ENCODE data around the gene INTS15. TPM values are rescaled to one million over a fixed set of nuclear protein-coding genes. Genes with fewer than 3 reads are reported as not detected.
"Not testable (repeated sequence)": the region's sequence is repeated elsewhere in the genome, so short reads cannot be mapped to it uniquely, and the experiment has no call there.

Gene INTS15
- total and polyA plus RNA-seq, 4 donors, result 13.8 to 34.5 (median 22.4) TPM

DNA sequence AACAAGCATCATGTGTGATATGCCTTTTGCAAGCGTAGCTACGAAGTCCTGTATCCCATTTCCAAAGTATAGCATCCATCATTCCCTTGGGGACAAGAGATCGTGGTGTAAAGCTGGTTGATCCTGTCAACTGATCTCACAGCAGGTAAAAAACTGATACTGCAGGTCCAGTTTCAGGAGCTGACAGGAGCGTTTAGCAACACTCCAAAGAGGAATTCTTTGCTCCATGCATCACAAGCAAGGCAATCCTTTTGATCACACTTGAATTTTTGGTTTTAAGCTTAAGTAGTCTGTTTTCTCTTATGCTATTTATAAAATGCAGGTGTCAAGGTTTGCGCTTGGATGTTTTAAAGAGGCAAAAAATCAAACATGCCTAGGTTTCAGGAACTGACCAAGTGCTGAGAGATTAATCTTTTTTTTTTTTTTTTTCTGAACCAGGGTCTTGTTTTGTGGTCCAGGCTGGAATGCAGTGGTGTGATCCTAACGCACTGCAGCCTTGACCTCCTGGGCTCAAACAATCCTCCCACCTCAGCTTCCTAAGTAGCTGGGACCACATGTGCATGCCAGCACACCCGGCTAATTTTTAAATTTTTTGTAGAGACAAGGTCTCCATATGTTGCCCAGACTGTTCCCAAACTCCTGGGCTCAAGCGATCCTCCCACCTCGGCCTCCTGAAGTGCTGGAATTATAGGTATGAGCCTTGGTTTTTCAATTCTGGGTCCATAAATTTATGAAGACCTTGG lies 14.4 kb upstream of the INTS15 start:
- no peak for DNase-seq
- no peak overlapping the region for H3K27ac ChIP-seq (ENCODE audit: low read depth in 1 of 2, low read length in 1 of 2)
- no peak for ATAC-seq (ENCODE audit: insufficient read depth, low FRiP score)

DNA sequence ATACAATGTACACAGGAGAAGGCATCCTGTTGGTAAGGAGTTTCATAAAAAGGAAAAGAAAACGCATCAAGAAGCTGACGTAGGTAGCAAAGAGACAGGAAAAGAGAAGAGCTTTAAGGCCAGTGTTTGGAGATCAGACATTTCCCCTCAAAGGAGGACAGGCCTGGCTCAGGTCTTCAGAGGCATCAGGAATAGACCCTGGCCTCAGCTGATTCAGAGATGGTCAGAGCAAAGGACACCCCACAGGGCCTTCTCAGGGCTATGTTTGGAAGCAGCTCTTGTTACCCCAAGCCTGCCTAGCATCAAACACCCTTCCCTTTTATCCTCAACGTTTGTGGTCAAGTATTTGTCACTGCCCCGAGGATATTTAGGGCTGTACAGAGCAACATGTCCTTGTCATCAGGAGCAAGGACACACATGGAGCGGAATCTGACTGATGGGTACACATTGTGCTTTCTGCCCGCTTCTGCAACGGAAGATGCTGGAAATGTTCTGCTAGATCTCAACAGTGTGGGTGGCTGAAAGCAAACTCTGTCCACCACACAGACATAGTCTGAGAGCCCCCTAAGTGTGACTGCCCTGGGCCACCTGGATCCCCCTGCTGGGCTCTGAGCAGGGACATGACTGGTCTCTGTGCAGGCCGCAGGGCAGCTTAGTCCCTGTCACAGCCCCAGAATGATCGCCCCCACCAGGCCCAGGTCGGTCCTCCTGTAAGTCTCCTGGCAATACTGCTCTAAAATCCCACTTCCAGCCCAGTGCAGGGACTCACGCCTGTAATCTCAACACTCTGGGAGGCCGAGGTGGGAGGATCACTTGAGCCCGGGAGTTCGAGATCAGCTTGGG lies 13.6 kb upstream of the INTS15 start:
- ATAC-seq (ENCODE audit: insufficient read depth, low FRiP score) (no peak), DNase-seq (no peak)
- WGBS, 2 donors, result 69 to 73% methylated on average over 14 of the region's 14 CpGs
- Histone ChIP-seq H3K4me3 (no peak overlapping the region), H3K36me3 (ENCODE audit: control insufficient read depth in 4 of 4, insufficient read depth in 4 of 4, low read length in 4 of 4) (peaks cover 0 to 8% (median 4%) of the 10 kb centered on the region in 4 donors), H3K9ac (ENCODE audit: insufficient read depth in 1 of 2, low read length in 2 of 2) (no peak overlapping the region), H3K9me3 (ENCODE audit: control insufficient read depth in 4 of 4, insufficient read depth in 3 of 4, low read length in 3 of 4) (no peaks in the 10 kb centered on the region), H3K27me3 (ENCODE audit: control insufficient read depth in 3 of 3, insufficient read depth in 3 of 3, low read length in 2 of 3) (no peaks in the 10 kb centered on the region), H3K4me1 (ENCODE audit: control insufficient read depth in 5 of 5, insufficient read depth in 5 of 5, low read length in 5 of 5) (peaks cover 0 to 6% (median 0%) of the 10 kb centered on the region in 5 donors), H3K27ac (ENCODE audit: low read depth in 1 of 2, low read length in 1 of 2) (no peak overlapping the region)
- TF ChIP-seq, protein P1, sequence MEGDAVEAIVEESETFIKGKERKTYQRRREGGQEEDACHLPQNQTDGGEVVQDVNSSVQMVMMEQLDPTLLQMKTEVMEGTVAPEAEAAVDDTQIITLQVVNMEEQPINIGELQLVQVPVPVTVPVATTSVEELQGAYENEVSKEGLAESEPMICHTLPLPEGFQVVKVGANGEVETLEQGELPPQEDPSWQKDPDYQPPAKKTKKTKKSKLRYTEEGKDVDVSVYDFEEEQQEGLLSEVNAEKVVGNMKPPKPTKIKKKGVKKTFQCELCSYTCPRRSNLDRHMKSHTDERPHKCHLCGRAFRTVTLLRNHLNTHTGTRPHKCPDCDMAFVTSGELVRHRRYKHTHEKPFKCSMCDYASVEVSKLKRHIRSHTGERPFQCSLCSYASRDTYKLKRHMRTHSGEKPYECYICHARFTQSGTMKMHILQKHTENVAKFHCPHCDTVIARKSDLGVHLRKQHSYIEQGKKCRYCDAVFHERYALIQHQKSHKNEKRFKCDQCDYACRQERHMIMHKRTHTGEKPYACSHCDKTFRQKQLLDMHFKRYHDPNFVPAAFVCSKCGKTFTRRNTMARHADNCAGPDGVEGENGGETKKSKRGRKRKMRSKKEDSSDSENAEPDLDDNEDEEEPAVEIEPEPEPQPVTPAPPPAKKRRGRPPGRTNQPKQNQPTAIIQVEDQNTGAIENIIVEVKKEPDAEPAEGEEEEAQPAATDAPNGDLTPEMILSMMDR (IDR thresholded peaks at IDR 0.05; ENCODE audit: control extremely low read depth, extremely low read depth), result no peak

More for the DNA sequence above, 14.4 kb upstream of the INTS15 start:
- H3K9me3 ChIP-seq (ENCODE audit: control insufficient read depth in 4 of 4, insufficient read depth in 3 of 4, low read length in 3 of 4), result no peaks in the 10 kb centered on the region
- WGBS, 2 donors, result 80 to 87% methylated on average over 9 of the region's 9 CpGs
- H3K4me1 ChIP-seq (ENCODE audit: control insufficient read depth in 5 of 5, insufficient read depth in 5 of 5, low read length in 5 of 5), result peaks cover 0 to 6% (median 0%) of the 10 kb centered on the region in 5 donors
- no peaks in the 10 kb centered on the region for H3K27me3 ChIP-seq (ENCODE audit: control insufficient read depth in 3 of 3, insufficient read depth in 3 of 3, low read length in 2 of 3)
- TF ChIP-seq, protein P1 (IDR thresholded peaks at IDR 0.05; ENCODE audit: control extremely low read depth, extremely low read depth), result no peak
- H3K4me3 ChIP-seq, result no peak overlapping the region
- peaks cover 0 to 2% (median under 1%) of the 10 kb centered on the region in 4 donors for H3K36me3 ChIP-seq (ENCODE audit: control insufficient read depth in 4 of 4, insufficient read depth in 4 of 4, low read length in 4 of 4)
- no peak overlapping the region for H3K9ac ChIP-seq (ENCODE audit: insufficient read depth in 1 of 2, low read length in 2 of 2)

DNA sequence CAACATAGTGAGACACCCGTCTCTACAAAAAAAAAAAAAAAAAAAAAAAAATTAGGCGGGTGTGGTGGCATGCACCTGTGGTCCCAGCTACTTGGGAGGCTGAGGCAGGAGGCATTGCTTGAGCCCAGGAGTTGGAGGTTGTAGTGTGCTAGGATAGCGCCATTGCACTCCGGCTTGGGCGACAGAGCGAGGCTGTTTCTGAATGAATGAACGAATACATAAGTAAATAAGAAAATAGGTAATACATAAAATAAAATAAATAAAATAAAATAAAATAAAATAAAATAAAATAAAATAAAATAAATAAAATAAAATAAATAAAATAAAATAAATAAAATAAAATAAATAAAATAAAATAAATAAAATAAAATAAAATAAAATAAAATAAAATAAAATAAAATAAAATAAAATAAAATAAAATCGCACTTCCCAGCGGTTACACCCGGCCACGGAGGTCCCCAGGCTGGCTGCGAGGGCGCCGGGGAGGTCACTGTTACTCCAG lies 12.9 kb upstream of the INTS15 start:
- not testable (repeated sequence) for H3K4me1 ChIP-seq (ENCODE audit: control insufficient read depth in 5 of 5, insufficient read depth in 5 of 5, low read length in 5 of 5); H3K36me3 ChIP-seq (ENCODE audit: control insufficient read depth in 4 of 4, insufficient read depth in 4 of 4, low read length in 4 of 4); ATAC-seq (ENCODE audit: insufficient read depth, low FRiP score); H3K9ac ChIP-seq (ENCODE audit: insufficient read depth in 1 of 2, low read length in 2 of 2); H3K27me3 ChIP-seq (ENCODE audit: control insufficient read depth in 3 of 3, insufficient read depth in 3 of 3, low read length in 2 of 3); H3K9me3 ChIP-seq (ENCODE audit: control insufficient read depth in 4 of 4, insufficient read depth in 3 of 4, low read length in 3 of 4)
- DNase-seq, result peak in 1 of 3 donors; percentile 27
- Histone ChIP-seq H3K4me3 (peak overlapping the region; percentile 81), H3K27ac (ENCODE audit: low read depth in 1 of 2, low read length in 1 of 2) (peak overlapping the region; percentile 50 to 98)
- 8 to 9% methylated on average over 14 of the region's 14 CpGs for WGBS, 2 donors

All from lung (tissue), 12 donors.